Measurements from ENCODE around the gene CD69.

Gene CD69

DNA sequence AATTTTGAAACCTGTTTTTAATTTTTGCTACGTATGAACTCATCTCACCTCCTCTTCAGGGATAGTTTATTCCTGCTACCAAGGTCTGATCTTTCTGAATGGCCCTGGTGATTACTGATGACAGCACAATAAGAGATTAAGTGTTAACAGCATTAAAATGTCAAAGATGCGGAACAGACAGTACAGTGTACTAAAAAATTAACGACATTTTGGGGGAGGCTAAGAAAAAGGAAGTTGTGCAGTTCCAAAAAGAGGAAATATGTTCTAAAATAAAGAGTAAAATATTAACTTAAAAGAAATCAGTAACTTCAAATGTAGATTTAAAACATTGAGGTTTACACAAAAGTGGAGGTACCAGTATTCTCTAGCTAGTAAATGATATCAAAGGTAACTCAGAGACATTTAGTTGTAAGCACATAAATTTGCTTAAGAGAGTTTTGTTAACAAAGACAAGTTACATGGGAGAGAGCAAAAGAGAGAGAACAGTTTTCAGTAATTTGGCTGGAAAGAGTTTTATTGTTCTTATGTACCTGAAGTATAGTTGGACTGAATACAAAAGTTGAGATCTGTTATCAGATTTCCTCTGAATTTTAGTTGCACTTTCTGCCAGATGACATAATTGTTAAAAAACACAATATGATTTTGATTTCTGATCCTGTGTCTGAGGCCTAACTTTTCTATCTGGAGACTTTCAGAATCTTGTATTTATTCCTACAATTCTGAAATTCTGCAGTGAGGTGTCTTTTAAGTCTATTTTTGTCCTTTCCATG is 23.6 kb downstream of the CD69 start:
- TF ChIP-seq CTCF (IDR thresholded peaks at IDR 0.05; ENCODE audit: low read depth, low read length): no peak
- no peak for DNase-seq
- no peaks in the 10 kb centered on the region for H3K9me3 ChIP-seq
- H3K27me3 ChIP-seq: peaks cover 46% of the 10 kb centered on the region
- no peaks in the 10 kb centered on the region for H3K36me3 ChIP-seq
- no peak overlapping the region for H3K4me3 ChIP-seq (ENCODE audit: low read depth, low read length)
- no peaks in the 10 kb centered on the region for H3K4me1 ChIP-seq

GRCh38 chr12:9735601-9736000 is 25.1 kb downstream of the CD69 start:
- no peak overlapping the region for H3K4me3 ChIP-seq (ENCODE audit: low read depth, low read length)
- peaks cover 43% of the 10 kb centered on the region for H3K27me3 ChIP-seq
- TF ChIP-seq CTCF (IDR thresholded peaks at IDR 0.05; ENCODE audit: low read depth, low read length): no peak
- no peaks in the 10 kb centered on the region for H3K4me1 ChIP-seq
- H3K36me3 ChIP-seq: no peaks in the 10 kb centered on the region
- no peaks in the 10 kb centered on the region for H3K9me3 ChIP-seq
- DNase-seq: no peak

DNA sequence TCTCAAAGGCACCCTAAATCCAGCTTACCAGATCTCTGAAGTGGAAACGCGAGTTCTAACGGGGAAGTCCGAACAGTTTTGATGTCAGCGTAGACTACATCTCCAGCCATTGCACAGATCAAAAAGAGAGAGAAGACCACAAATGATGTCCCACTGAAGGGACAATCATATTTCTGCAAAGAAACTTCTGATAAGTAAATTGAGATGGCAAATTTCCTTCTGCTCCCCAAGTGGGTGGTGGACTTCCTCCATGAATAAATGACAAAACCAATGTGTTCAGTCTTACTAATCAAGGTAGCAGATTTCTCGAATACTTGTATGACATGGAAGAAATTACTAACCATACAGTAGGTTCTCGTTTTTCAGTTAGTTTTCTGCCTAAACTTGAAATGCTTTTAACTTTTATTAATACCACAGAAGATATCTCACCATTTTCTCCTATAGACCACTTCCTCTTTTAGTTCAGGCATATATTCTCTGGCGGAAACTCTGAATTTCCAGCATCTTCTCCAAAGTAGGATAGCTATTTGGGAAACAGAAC is 27.7 kb downstream of the CD69 start, which contains the start of gene CLECL1:
CLECL1 (minus strand) TSS at position 177 of the 541 bp plus-strand sequence.
- Histone ChIP-seq H3K27me3 (peaks cover 37% of the 10 kb centered on the region), H3K36me3 (no peaks in the 10 kb centered on the region), H3K4me1 (no peaks in the 10 kb centered on the region), H3K4me3 (ENCODE audit: low read depth, low read length) (no peak within 1 kb of the TSS), H3K9me3 (no peaks in the 10 kb centered on the region)
- no peak for TF ChIP-seq CTCF (IDR thresholded peaks at IDR 0.05; ENCODE audit: low read depth, low read length)
- DNase-seq: no peak

- no peak for TF ChIP-seq CTCF (IDR thresholded peaks at IDR 0.05; ENCODE audit: low read depth, low read length)
- DNase-seq: no peak
- no peak overlapping the region for H3K4me3 ChIP-seq (ENCODE audit: low read depth, low read length)
Measured at GRCh38 chr12:9731797-9732196, 28.9 kb downstream of the CD69 start.

DNA sequence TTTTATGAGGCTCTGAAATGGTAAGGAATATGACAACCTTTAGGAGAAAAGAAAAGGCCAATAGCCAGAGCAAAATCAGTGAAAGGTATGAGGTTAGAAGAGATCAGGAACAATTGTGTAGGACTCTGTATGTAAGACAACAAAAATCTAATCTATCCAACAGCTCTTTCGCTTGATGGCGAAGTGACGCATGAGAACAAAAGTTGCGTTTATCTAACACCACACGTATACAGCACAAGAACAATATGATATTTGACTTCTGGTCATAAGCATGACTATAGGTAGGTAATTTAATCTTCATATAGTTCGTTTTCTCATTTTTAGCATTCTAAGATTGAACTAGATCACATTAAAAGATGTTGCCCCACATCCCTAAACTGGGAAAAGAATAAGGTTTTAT is 29.3 kb downstream of the CD69 start:
- Histone ChIP-seq H3K27me3 (peaks cover 31% of the 10 kb centered on the region), H3K4me3 (ENCODE audit: low read depth, low read length) (no peak overlapping the region), H3K9me3 (no peaks in the 10 kb centered on the region), H3K4me1 (no peaks in the 10 kb centered on the region), H3K36me3 (no peaks in the 10 kb centered on the region)
- TF ChIP-seq CTCF (IDR thresholded peaks at IDR 0.05; ENCODE audit: low read depth, low read length): no peak
- DNase-seq: no peak

More at GRCh38 chr12:9731797-9732196, 28.9 kb downstream of the CD69 start:
- H3K4me1 ChIP-seq: no peaks in the 10 kb centered on the region
- no peaks in the 10 kb centered on the region for H3K9me3 ChIP-seq
- H3K27me3 ChIP-seq: peaks cover 33% of the 10 kb centered on the region
- H3K36me3 ChIP-seq: no peaks in the 10 kb centered on the region

- no peak for TF ChIP-seq CTCF (IDR thresholded peaks at IDR 0.05; ENCODE audit: low read depth, low read length)
- H3K36me3 ChIP-seq: no peaks in the 10 kb centered on the region
- DNase-seq: no peak
- peaks cover 34% of the 10 kb centered on the region for H3K27me3 ChIP-seq
- no peaks in the 10 kb centered on the region for H3K4me1 ChIP-seq
- H3K9me3 ChIP-seq: no peaks in the 10 kb centered on the region
- H3K4me3 ChIP-seq (ENCODE audit: low read depth, low read length): no peak overlapping the region
Measured at GRCh38 chr12:9730591-9730990, 30.1 kb downstream of the CD69 start.

All from BE2C (cell line).